ENCODE results near the gene LRRC45.

DNA sequence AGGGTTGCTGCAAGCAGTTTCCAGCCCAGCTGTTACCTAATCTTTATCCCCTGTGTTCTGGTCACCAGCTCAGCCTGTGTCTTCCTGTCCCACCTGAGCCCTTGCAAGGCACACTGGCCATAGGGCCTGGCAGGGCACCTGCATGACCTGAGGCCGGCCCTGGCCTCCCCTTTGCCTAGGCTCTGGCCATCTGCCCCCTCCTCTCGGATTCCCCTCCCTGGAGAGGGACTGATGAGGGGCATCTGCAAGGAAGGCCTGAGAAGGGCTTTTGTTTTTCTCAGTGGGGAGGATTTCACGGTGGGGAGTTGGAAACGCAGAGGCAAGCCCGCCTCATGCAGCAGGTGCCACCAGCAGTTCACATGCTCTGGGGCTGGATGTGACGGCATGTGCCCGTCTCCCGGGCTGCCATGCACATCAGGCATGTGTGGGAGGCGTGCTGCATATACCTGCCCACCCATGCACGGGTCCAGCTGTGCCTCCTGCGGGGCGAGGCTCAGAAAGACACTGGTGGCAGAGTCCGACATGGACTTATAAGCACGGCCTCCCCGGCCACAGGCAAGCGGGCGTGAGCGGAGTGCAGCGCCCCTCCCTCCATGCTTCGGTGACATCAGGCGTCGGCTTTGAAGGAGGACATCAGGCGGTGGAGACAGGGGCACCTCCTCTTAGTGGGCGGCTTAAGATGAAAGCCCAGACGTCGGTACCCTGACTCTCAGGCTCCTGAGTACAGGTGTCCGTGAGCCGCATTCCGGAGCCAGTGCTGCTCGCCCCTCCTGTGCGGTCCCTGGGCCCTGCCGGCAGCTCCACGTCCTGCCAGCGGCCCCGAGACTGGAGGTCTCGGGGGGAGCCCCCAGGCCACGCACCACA is 29.1 kb upstream of the LRRC45 start:
- TF ChIP-seq, protein P1, sequence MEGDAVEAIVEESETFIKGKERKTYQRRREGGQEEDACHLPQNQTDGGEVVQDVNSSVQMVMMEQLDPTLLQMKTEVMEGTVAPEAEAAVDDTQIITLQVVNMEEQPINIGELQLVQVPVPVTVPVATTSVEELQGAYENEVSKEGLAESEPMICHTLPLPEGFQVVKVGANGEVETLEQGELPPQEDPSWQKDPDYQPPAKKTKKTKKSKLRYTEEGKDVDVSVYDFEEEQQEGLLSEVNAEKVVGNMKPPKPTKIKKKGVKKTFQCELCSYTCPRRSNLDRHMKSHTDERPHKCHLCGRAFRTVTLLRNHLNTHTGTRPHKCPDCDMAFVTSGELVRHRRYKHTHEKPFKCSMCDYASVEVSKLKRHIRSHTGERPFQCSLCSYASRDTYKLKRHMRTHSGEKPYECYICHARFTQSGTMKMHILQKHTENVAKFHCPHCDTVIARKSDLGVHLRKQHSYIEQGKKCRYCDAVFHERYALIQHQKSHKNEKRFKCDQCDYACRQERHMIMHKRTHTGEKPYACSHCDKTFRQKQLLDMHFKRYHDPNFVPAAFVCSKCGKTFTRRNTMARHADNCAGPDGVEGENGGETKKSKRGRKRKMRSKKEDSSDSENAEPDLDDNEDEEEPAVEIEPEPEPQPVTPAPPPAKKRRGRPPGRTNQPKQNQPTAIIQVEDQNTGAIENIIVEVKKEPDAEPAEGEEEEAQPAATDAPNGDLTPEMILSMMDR (IDR thresholded peaks at IDR 0.05) = peak in 1 of 3 donors; percentile 33
- no peak for TF ChIP-seq POLR2A (IDR thresholded peaks at IDR 0.05)
